Activated effector memory CD4-positive, alpha-beta T cell treated with anti-CD3 and anti-CD28 coated beads, Interleukin-2, amount 50 U/mL, for 16 hours (primary cell): ENCODE data around the gene ATOH7.
"Not testable (repeated sequence)": the region's sequence is repeated elsewhere in the genome, so short reads cannot be mapped to it uniquely, and the experiment has no call there.

Experiments
- DNase-seq: peaks from one replicate; pipeline ENCODE4 v3.0.0-alpha.2; 2020

Gene ATOH7

GRCh38 chr10:68235581-68235980 lies 3.7 kb upstream of the ATOH7 start:
- DNase-seq = no peak

GRCh38 chr10:68235111-68235510 lies 3.2 kb upstream of the ATOH7 start:
- DNase-seq = no peak

GRCh38 chr10:68233046-68233445 lies 1.1 kb upstream of the ATOH7 start:
- DNase-seq = no peak

DNA sequence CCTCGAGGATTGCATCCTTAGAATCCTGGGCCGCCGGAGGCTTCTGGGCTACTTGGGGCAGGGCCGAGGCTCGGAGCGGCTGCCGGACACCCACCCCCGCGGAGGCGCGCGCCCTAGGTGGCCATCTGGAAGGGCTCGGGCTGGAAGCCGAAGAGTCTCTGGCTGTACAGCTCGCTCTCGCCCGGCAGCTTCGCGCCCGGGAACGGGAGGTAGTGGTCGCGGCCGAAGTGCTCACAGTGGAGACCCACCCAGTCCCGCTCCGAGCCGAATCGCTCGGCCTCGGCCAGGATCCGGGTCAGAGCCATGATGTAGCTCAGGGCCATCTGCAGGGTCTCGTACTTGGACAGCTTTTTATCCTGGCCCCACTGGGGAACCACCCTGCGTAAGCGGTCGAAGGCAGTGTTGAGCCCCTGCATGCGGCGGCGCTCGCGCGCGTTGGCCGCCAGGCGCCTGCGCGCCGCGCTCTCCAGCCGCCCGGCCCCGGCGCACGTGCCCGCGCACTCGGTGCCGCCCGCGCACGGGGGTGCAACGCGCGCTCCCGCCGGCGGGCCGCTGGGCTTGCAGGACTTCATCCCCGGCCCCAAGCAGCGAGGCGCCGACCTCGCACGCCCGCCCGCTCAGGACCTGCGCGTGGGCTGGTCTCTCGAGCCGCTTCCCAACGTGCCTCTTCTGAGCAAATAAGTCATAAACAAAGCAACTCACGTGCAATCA lies 652 bp downstream of the ATOH7 start:
- DNase-seq = peak; percentile 65

DNA sequence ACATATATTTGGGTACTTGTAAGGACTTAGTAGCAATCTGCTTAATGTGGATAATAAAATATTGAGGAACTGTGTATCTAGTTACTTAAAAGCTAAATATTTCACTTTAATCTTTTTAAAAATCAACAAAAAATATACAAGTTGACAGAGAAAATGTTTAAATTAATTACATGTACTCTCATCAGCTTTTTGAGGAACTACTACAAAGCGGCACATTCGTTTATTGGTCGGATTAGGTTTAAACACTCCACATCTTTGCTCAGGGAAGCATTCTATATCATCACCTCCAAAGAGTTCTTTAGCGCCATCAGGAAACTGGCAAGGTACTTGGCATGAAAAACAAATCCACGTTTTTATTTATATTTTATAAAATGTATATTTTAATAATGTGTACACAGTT lies 1.6 kb downstream of the ATOH7 start:
- no peak for DNase-seq

DNA sequence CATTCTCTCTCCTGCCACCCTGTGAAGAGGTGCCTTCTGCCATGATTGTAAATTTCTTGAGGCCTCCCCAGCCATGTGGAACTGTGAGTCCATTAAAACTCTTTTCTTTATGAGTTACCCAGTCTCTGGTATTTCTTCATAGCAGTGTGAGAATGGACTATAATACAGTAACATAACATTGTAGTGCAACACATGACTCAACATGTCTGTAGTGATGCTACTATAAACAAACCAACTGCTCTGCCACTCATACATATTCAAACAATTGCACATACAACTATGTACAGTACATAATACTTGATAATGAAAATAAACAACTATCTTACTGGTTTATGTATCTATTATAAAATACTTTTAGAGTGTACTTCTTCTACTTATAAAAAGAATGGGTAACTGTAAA lies 7.1 kb downstream of the ATOH7 start:
- no peak for DNase-seq

DNA sequence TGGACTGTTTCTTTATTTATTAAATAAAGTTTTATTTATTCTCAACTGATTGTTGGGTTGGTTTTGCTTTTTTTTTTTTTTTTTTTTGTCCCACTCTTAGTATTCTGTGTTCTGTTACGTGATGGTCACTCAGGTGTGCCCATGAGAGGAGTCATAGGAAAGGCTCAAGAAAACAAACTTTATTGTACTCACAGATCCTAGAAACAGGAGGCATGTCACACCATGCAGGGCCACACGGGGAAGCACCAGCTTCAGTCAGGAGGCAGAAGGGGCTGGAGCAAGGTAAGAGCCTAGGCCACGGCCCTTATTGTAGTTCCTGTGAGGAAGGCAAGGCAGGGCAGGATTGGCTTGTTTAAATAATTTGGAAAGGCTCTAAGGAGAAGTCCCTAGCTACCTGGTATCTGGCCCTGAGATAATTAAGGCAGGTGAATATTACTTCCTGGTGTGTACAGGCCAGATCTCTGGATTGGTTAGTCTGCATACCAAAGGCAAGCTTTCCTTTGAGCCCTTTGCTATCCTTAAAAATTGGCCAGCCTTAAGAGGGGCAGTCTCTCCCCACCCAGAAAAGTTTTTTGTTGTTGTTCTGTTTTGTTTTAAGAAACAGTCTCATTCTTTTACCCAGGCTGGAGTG lies 8.3 kb downstream of the ATOH7 start:
- DNase-seq = no peak

- no peak for DNase-seq
These were observed 9.5 kb downstream of the ATOH7 start for GRCh38 chr10:68222391-68222790.

DNA sequence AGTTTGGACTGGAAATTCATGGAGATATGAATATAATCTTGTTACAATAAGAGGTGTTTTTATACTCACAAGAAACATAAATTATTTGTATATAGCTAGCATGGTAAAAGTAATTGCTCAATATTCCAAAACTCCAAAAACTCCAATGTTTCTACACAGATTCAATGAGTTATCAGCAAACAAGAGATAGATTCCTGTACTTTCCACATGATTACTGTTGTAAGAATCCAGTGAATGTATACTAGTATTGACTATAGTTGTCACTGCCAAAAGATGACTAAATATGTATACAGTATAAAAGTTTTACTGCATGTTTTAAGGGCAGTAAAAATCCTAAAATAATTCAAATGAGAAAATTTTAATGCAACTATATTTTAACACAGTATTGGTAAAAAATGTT lies 10.7 kb downstream of the ATOH7 start:
- no peak for DNase-seq

- no peak for DNase-seq
These were observed 13.1 kb downstream of the ATOH7 start for GRCh38 chr10:68218786-68219185.

DNA sequence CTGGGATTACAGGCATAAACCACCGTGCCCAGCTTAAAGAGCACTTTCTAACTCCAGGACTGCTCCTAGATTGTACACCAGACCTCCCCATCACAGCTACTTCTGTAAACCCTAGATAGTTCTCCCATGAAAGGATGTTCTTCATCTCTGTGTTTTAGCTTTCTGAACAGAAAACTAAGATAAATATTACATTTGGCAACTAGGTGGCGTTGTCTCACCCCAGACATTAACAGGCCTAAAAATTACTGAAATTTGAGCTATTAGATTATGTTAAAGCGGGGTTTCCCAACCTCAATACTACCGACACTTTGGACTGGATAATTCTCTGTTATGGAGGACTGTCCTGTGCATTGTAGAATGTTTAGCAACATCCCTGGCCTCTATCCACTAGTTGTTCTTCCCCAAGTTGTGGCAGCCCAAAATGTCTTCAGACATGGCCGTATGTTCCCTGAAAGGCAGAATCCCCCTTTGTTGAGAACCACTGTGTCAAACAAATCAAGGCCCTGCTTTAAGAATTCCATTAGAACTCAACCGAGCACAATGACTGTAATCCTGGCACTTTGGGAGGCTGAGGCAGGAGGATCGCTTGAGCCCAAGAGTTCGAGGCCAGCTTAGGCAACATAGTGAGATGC lies 19.1 kb downstream of the ATOH7 start:
- no peak for DNase-seq

DNA sequence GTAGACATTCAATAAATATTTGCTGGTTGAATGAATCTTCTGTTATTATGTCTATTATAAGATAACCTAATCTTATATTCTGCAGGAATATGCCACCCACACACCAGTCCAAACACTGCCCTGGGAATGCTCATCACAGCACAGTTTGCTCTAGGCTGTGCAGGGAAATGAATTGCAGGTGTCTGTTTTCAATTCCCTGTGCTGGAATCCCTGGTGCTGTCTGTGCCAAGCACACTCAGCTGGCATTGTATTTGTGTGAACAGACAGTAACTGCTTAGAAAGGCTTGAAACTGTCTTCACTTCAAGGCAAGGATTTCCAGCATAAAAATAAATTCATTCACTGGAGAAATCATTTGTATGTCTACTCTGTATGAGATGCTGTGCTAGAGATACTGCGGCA lies 20.2 kb downstream of the ATOH7 start:
- DNase-seq = no peak

DNA sequence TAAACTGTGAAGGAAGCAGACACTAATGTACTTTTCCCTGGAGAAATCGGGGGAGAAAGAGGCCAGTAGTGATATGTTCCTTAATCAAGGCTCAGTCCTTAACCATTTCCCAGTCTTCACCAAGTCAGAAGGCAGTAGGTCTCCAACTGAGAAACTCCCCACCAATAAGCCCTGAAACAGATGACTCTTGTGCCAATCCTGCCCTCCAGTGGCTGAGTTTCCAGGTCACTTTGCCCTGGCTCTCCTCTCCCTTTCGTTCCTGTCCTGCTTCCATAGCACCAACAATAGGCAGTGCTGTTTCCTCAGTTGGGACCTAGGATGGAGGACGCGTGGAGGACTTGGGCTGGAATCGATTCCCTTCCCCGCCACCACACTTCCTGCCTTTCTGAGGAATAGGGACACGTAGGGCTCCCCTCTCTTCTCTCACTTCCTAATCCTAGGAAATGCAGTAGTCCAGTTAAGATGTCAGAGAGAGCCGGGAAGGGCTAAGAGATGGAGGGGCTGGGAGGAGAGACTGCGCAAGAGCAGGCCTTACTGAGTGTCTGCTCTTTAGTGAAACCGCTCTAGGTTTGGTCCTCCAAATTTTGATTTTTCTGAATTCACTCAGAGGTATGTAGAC lies 23.4 kb downstream of the ATOH7 start:
- no peak for DNase-seq

DNA sequence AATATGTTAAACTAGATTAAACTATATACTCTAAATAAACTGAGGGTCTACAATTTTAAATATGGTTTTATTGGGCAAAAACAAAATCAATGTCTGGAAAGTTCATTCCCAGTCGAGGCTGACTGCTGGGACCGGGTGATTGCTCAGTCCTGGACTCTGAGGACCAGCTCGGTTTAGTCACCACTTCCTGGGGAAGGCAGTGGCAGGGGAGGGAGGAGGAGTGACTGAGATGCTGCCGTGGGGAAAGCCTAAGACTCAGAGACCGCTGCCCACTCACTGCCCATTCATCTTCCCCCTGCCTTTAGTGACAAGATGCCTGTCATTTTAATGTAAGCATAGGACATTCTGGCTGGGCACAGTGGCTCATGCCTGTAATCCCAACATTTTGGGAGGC lies 29.0 kb downstream of the ATOH7 start:
- DNase-seq = no peak

DNA sequence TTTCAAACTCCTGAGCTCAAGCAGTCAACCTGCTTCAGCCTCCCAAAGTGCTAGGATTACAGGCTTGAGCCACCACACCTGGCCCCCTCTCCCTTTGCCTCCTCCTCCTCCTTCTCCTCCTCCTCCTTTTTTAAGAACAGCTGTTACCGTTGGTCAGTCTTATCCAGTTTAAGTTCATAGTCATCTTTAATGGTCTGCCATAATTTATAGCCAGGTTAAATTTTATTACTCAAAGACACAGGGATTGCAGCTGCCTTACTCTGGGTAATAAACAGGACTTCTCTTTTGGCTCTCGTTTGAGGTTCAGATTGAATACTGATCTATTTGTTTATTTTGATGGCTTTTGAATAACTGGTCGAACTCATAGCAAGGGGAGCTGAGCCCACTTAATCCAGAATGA lies 35.2 kb downstream of the ATOH7 start:
- no peak for DNase-seq

GRCh38 chr10:68195776-68196175 lies 36.1 kb downstream of the ATOH7 start:
- not testable (repeated sequence) for DNase-seq

DNA sequence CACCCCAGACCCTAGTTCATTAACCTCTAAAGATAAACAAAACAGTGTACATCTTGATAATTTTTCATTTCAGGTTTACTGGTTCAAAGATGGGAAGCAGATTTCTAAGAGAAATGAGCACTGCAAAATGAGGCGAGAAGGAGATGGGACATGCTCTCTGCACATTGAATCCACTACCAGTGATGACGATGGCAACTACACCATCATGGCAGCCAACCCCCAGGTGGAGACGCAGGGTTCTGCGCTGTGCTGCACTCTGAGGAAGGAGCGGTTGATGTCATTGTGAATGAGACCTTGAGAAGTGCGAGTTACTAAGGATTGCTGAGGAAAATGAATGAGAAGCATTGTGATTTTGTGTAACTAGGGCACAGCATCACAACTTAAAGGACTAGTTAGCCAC lies 37.6 kb downstream of the ATOH7 start:
- DNase-seq = no peak

GRCh38 chr10:68192113-68192512 lies 39.8 kb downstream of the ATOH7 start:
- no peak for DNase-seq

GRCh38 chr10:68188835-68189234 lies 43.1 kb downstream of the ATOH7 start:
- DNase-seq = no peak

DNA sequence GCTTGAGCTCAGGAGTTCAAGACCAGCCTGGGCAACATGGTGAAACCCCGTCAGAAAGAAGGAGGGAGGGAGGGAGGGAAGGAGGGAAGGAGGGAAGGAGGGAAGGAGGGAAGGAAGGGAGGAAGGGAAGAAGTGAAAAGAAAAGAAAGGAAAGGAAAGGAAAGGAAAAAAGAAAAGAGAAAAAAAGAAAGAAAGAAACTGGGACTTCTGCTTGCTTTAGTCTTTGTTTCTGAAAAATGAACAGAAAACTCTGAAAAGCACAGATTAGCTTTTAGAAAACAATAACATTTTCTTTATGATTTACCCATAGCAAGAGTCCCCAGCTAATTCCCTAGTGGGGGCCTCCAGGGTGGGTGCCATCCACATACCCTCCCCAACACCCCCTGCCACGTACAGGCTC lies 46.8 kb downstream of the ATOH7 start:
- no peak for DNase-seq

- no peak for DNase-seq
These were observed 47.4 kb downstream of the ATOH7 start for GRCh38 chr10:68184546-68184945.
